HG02623 (cell line): ENCODE results near the gene NPAT.

Experiments used
- ATAC-seq: cut with Tn5 transposase; IDR thresholded peaks from one replicate; pipeline ENCODE4 v1.9.1; 2021; ENCODE audit warnings: moderate library complexity; ENCODE audit not compliant: unreplicated experiment

The NPAT gene

DNA sequence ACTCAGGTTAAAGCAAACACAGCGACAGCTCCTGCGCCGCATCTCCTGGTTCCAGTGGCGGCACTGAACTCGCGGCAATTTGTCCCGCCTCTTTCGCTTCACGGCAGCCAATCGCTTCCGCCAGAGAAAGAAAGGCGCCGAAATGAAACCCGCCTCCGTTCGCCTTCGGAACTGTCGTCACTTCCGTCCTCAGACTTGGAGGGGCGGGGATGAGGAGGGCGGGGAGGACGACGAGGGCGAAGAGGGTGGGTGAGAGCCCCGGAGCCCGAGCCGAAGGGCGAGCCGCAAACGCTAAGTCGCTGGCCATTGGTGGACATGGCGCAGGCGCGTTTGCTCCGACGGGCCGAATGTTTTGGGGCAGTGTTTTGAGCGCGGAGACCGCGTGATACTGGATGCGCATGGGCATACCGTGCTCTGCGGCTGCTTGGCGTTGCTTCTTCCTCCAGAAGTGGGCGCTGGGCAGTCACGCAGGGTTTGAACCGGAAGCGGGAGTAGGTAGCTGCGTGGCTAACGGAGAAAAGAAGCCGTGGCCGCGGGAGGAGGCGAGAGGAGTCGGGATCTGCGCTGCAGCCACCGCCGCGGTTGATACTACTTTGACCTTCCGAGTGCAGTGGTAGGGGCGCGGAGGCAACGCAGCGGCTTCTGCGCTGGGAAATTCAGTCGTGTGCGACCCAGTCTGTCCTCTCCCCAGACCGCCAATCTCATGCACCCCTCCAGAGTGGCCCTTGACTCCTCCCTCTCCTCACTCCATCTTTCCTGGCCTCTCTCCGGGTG is at the start of gene NPAT, which contains the start of gene ATM:
Gene NPAT, minus strand, starts transcription at position 65 of the 774 bp plus-strand sequence. CDS start 102 bp downstream, outside the sequence.
Gene ATM, plus strand, starts transcription at position 494 of the 774 bp plus-strand sequence. CDS start 4,558 bp downstream, outside the sequence.
- peak; percentile 78 for ATAC-seq

GRCh38 chr11:108269583-108269982 is 47.1 kb upstream of the NPAT start:
- ATAC-seq, result no peak

DNA sequence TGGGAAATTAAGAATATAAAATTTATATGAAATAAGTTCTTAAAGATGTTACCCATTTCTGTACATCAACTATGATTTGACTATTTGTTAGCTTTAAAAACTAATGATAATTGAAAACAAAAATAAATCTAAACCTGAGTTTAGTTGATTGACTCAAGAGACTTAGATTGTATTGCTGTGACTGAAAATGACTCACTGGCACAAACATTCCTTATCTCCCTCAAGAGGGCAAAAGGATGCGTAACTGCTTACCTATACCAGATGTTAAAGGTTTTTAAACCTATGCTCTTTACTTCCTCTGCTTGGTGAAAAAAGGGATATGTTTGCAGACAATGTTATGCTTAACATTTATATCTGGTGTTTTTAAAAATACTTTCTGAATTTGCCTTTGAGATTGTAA is 30.7 kb upstream of the NPAT start:
- ATAC-seq, result no peak

GRCh38 chr11:108246885-108247284 is 24.4 kb upstream of the NPAT start:
- no peak for ATAC-seq

GRCh38 chr11:108246308-108246707 is 23.9 kb upstream of the NPAT start:
- ATAC-seq, result no peak

DNA sequence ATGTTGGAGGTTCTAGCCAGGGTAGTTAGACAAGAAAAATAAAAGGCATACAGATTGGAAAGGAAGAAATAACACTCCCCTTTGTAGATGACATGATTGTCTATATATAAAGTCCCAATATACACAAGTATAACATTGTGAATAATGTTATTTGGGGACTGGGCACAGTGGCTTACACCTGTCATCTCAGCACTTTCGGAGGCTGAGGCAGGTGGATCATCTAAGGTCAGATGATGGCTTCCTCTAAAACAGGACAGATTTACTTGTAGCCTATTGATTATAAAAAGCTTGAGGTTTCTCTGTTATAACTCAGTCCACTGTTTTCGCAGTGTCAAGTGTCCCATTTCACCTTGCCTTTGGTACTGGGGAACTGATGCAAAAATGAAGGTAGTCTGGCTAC is 20.0 kb upstream of the NPAT start:
- no peak for ATAC-seq

DNA sequence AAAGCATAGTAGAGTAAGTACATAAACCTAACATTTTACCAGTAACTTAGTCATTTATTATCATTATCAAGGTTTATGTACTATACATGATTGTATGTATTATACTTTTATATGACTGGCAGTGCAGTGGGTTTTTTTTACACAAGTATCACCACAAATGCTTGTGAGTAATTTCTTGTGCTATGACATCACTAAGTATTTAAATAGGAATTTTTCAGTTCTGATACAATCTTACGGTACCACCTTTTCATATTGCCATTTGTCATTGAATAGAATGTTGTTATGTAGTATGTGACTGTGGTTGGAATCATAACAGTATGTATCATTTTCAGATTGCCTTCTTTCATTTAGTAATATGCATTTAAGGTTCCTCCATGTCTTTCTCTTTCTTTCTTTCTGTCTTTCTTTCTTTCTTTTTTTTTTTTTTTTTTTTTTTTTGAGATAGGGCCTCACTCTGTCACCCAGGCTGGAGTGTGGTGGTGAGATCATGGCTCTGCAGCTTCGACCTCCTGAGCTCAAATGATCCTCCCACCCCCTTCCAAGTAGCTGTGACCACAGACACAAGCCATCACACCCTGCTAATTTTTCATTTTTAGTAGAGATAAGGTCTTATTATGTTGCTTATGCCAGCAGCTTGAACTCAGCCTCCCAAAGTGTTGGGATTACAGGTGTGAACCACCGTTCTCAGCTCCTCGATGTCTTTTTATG is 19.0 kb upstream of the NPAT start:
- no peak for ATAC-seq

- no peak for ATAC-seq
Measured at GRCh38 chr11:108239076-108239475, 16.6 kb upstream of the NPAT start.

- peak; percentile 43 for ATAC-seq
Measured at GRCh38 chr11:108237058-108237481, 14.6 kb upstream of the NPAT start.

GRCh38 chr11:108235633-108236032 is 13.2 kb upstream of the NPAT start:
- ATAC-seq, result no peak

DNA sequence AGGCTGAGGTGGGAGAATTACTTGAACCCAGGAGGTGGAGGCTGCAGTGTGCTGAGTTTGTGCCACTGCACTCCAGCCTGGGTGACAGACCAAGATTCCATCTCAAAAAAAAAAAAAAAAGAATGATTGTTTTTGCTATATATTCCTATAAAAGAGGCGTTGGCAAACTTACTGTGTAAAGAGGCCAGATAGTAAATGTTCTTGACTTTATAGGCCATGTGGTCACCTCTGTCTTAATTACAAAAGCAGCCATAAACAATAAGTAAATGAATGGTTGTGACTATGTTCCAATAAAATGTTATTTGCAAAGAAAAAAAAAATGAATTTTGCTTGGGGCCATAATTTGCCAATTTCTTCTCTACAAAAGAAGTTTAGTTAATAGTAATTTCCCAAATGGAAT is 12.8 kb upstream of the NPAT start:
- no peak for ATAC-seq

- ATAC-seq, result no peak
Measured at GRCh38 chr11:108233277-108233945, 11.0 kb upstream of the NPAT start.

GRCh38 chr11:108228251-108228650 is 5.8 kb upstream of the NPAT start:
- no peak for ATAC-seq

GRCh38 chr11:108226036-108226435 is 3.6 kb upstream of the NPAT start:
- ATAC-seq, result no peak

DNA sequence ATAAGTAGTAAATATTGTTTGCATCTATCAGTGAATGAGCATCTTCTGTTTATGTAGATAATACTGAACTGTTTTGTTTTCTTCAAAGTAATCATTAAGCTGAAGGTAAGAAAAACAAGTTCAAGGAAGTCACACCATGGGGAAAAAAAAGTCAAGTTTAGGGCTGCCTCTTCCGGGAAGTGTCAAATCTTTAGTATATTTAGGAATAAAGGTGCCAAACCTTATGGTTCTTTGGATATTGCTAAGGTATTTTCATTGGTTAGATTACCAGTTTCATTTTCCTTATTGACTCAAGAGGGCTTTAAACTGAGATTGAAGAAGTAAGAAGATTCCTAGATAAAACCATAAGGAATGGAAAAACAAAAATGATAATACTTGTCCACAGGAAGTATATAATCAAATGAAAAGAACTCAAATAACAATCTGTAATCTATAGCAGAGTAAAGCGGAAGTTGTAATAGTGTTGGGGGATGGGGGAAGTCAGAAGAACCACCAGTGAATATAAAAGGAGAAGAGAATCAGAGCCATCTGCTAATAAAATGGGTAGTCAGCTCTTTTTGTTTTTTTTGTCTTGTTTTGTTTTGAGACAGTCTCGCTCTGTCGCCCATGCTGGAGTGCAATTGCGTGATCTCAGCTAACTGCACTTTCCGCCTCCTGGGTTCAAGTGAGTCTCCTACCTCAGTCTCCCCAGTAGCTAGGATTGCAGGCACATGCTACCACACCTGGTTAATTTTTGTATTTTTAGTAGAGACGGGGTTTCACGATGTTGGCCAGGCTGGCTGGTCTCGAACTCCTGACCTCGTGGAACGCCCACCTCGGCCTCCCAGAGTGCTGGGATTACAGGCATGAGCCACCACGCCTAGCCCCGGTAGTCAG is 2.7 kb upstream of the NPAT start:
- no peak for ATAC-seq

DNA sequence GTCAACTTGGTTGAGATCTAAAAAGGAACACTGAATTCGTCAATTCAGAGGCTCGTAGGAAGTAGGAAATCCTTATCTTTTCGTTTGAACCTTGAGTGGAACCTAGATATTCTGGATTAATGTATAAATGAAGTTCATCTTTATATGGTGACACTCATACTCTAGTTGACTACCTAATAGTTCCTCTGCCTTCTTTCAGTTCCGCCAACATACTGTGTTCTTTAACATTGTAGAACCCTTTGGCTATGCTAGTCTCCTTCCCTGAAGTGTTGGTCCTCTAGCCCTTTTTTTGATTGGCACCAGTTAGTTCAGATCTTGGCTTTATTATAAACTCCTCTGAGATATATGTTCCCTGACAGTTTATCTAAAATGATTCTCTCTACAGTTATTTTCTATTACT is 1.9 kb upstream of the NPAT start:
- ATAC-seq, result no peak

DNA sequence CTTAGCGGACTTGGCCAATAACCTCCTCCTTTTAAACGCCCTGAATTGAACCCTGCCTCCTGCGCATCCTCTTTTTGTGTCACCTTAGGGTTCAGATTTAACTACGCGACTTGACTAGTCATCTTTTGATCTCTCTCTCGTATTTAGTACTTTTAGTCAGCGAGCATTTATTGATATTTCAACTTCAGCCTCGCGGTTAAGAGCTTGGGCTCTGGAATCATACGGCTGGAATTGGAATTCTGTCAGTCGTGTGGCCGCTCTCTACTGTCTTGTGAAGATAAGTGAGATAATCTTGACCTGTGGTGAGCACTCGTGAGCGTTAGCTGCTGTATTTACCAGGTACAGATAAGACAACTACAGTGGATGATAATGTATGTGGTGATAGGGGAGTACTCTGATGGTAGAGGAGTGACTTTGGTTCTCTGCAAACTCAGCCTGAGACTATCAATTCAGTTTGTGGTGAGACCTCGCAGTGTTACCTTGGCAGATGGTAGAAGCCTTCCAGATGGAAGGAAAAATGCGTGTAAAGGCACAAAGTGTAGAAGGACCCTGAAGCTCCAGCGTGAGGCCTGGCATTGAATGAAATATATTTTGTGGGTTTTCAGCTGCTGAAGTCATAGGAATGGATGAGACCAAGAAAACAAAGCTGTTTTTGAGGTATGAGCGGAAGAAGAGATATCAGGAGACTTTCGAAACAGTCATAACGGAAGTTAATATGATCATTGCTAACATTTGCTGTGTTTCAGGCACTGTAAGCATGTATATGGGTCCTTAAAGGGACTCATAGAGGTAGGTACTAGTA is 1.1 kb upstream of the NPAT start:
- peak; percentile 18 for ATAC-seq

DNA sequence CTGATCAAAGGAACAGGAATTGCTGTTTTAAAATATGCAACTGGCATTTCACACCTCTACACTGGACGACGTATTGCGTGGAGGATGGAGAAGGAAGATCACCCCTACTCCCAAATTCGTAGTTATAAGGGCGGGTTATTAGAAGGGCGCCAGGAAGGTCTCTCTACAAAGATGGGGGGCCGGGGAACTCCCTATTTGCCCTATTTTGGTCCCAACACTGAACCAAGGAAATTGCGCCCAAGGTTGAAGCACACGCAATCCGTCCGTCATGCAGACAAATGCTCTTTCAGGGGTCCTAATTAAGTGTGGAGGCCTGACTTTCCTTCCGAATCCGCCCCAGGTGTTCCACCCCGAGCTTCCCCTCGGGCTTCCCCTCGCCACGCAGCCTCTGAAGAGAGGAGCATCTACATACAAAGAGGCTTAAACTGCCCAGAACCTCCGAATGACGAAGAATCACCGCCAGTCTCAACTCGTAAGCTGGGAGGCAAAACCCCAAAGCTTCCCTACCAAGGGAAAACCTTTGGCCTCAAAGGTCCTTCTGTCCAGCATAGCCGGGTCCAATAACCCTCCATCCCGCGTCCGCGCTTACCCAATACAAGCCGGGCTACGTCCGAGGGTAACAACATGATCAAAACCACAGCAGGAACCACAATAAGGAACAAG is 396 bp downstream of the NPAT start:
- no peak for ATAC-seq

GRCh38 chr11:108221371-108221770 is 1.1 kb downstream of the NPAT start:
- no peak for ATAC-seq
